ENCODE data around the gene INSR.

- TF ChIP-seq, protein P1, sequence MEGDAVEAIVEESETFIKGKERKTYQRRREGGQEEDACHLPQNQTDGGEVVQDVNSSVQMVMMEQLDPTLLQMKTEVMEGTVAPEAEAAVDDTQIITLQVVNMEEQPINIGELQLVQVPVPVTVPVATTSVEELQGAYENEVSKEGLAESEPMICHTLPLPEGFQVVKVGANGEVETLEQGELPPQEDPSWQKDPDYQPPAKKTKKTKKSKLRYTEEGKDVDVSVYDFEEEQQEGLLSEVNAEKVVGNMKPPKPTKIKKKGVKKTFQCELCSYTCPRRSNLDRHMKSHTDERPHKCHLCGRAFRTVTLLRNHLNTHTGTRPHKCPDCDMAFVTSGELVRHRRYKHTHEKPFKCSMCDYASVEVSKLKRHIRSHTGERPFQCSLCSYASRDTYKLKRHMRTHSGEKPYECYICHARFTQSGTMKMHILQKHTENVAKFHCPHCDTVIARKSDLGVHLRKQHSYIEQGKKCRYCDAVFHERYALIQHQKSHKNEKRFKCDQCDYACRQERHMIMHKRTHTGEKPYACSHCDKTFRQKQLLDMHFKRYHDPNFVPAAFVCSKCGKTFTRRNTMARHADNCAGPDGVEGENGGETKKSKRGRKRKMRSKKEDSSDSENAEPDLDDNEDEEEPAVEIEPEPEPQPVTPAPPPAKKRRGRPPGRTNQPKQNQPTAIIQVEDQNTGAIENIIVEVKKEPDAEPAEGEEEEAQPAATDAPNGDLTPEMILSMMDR (IDR thresholded peaks at IDR 0.05): no peak
- TF ChIP-seq EHF (CRISPR knock-in tag; IDR thresholded peaks at IDR 0.05) (no peak), EP300 (IDR thresholded peaks at IDR 0.05) (no peak), CEBPB (IDR thresholded peaks at IDR 0.05) (no peak), KDM1A (IDR thresholded peaks at IDR 0.05; ENCODE audit: low read depth) (no peak)
- TF ChIP-seq, protein P2, sequence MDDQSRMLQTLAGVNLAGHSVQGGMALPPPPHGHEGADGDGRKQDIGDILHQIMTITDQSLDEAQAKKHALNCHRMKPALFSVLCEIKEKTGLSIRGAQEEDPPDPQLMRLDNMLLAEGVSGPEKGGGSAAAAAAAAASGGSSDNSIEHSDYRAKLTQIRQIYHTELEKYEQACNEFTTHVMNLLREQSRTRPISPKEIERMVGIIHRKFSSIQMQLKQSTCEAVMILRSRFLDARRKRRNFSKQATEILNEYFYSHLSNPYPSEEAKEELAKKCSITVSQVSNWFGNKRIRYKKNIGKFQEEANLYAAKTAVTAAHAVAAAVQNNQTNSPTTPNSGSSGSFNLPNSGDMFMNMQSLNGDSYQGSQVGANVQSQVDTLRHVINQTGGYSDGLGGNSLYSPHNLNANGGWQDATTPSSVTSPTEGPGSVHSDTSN (IDR thresholded peaks at IDR 0.05): no peak
Measured at GRCh38 chr19:7224995-7225394, 69.2 kb downstream of the INSR start.

Measured in A549 (cell line).